SK-N-SH (cell line): ENCODE data around the gene FOXA3. TPM values are rescaled to one million over a fixed set of nuclear protein-coding genes. Genes with fewer than 3 reads are reported as not detected.

Experiments used
- CTCF ChIA-PET: fragments of 300-600, 350-600 bp; formaldehyde crosslinking; extraction: SDS; loops from one replicate; lab custom pipeline; 2021; lab: Yijun Ruan, JAX
- POLR2A ChIA-PET: fragments of 350-600 bp; sonication (Branson Sonifier 250); formaldehyde crosslinking; extraction: SDS; loops from one replicate; lab custom pipeline; 2020; ENCODE audit warnings: antibody characterized with exemption, inconsistent platforms; lab: Yijun Ruan, JAX
- DNase-seq: peaks from one replicate; pipeline ENCODE4 v3.0.0; 2012
- H2AFZ ChIP-seq: fragments of 200-600 bp; sonication (generic); 2 replicates; pipeline ENCODE4 v1.8.1; 2016; ENCODE audit warnings: antibody characterized with exemption, mild to moderate bottlenecking, low read depth
- H3F3A ChIP-seq: fragments of 200-600 bp; sonication (generic); replicated peaks from 2 replicates; pipeline ENCODE3; 2016; ENCODE audit warnings: antibody characterized with exemption, mild to moderate bottlenecking; ENCODE audit not compliant: insufficient read depth
- H3K27ac ChIP-seq, 2 experiments: fragments of 200-500 bp in 1 of 2; fragments of 200-600 bp in 1 of 2; sonication (Bioruptor generic) in 1 of 2; sonication (generic), shearing (Covaris generic) in 1 of 2; 2 replicates each; pipeline versions ENCODE4 v1.5.1 to v1.6.1; 2014 to 2016; ENCODE audit warnings: low read depth in 2 of 2, inconsistent platforms in 1 of 2, low read length in 1 of 2, mild to moderate bottlenecking in 1 of 2, mixed read lengths in 1 of 2
- H3K27me3 ChIP-seq: fragments of 200-600 bp; sonication (generic), shearing (Covaris generic); 2 replicates; pipeline ENCODE4 v1.6.1; 2016; ENCODE audit warnings: mixed run types; ENCODE audit not compliant: insufficient read depth
- H3K36me3 ChIP-seq, 2 experiments: fragments of 200-500 bp in 1 of 2; fragments of 200-600 bp in 1 of 2; sonication (Bioruptor generic) in 1 of 2; sonication (generic) in 1 of 2; replicated peaks in 1 of 2; 2 replicates each; pipeline versions ENCODE3 to v1.5.1; 2014 to 2016; ENCODE audit warnings: low read length in 1 of 2, mild to moderate bottlenecking in 1 of 2; ENCODE audit not compliant: insufficient read depth in 2 of 2, control insufficient read depth in 1 of 2
- H3K4me1 ChIP-seq, 2 experiments: fragments of 200-500 bp in 1 of 2; fragments of 200-600 bp in 1 of 2; sonication (Bioruptor generic) in 1 of 2; sonication (generic), shearing (Covaris generic) in 1 of 2; 2 replicates each; pipeline versions ENCODE4 v1.5.1 to v1.6.1; 2014 to 2016; ENCODE audit warnings: low read depth in 1 of 2, low read length in 1 of 2, mixed run types in 1 of 2; ENCODE audit not compliant: insufficient read depth in 2 of 2, control insufficient read depth in 1 of 2
- H3K4me2 ChIP-seq: fragments of 200-600 bp; sonication (generic), shearing (Covaris generic); 2 replicates; pipeline ENCODE4 v1.6.1; 2017; ENCODE audit warnings: mixed run types
- H3K4me3 ChIP-seq, 2 experiments: fragments of 200-500 bp in 1 of 2; fragments of 200-600 bp in 1 of 2; sonication (Bioruptor generic) in 1 of 2; sonication (generic), shearing (Covaris generic) in 1 of 2; 2 replicates each; pipeline versions ENCODE4 v1.5.1 to v1.8.1; 2014 to 2016; ENCODE audit warnings: low read depth in 2 of 2, inconsistent platforms in 1 of 2, low read length in 1 of 2, mild to moderate bottlenecking in 1 of 2, mixed read lengths in 1 of 2, moderate library complexity in 1 of 2
- H3K79me2 ChIP-seq: fragments of 200-600 bp; sonication (generic); 2 replicates; pipeline ENCODE4 v1.8.1; 2017; ENCODE audit warnings: mild to moderate bottlenecking; ENCODE audit not compliant: insufficient read depth
- H3K9ac ChIP-seq: fragments of 200-600 bp; sonication (generic); 2 replicates; pipeline ENCODE4 v1.6.1; 2017; ENCODE audit warnings: mixed run types
- H3K9me2 ChIP-seq: fragments of 200-600 bp; sonication (generic); 2 replicates; pipeline ENCODE4 v1.6.1; 2017; ENCODE audit warnings: mixed run types
- H3K9me3 ChIP-seq: fragments of 200-600 bp; sonication (generic); 2 replicates; pipeline ENCODE4 v1.6.1; 2017; ENCODE audit warnings: mixed run types, mild to moderate bottlenecking, moderate library complexity
- H4K20me1 ChIP-seq: fragments of 200-600 bp; sonication (generic); 2 replicates; pipeline ENCODE4 v1.6.1; 2017; ENCODE audit warnings: mild to moderate bottlenecking, mixed run types; ENCODE audit not compliant: insufficient read depth
- CTCF ChIP-seq: fragments of 200-600 bp; sonication (generic); IDR thresholded peaks from 2 replicates; pipeline ENCODE4 v1.6.1; 2017; ENCODE audit warnings: antibody characterized with exemption, mild to moderate bottlenecking, moderate library complexity
- ELF1 ChIP-seq: IDR thresholded peaks from 2 replicates; pipeline ENCODE4 v1.4.0; 2012
- EP300 ChIP-seq, 2 experiments: IDR thresholded peaks; 2 replicates each; pipeline versions ENCODE4 v1.4.0 to v1.6.1; 2012; ENCODE audit warnings: borderline replicate concordance in 1 of 2, low read depth in 1 of 2, low read length in 1 of 2
- FOSL2 ChIP-seq: IDR thresholded peaks from 2 replicates; pipeline ENCODE4 v1.4.0; 2012; ENCODE audit warnings: low read depth, mild to moderate bottlenecking, moderate library complexity, borderline replicate concordance
- FOXJ3 ChIP-seq: sonication (generic); formaldehyde crosslinking; IDR thresholded peaks from 2 replicates; pipeline ENCODE4 v1.5.1; 2020; ENCODE audit warnings: mild to moderate bottlenecking, missing genetic modification reagents
- MEF2A ChIP-seq: IDR thresholded peaks from 2 replicates; pipeline ENCODE4 v1.4.0; 2012; ENCODE audit warnings: low read depth, borderline replicate concordance
- MXI1 ChIP-seq: IDR thresholded peaks from 2 replicates; pipeline ENCODE4 v1.6.1; 2012; ENCODE audit warnings: mild to moderate bottlenecking, low read depth, low read length, improper control_type of control experiment
- NFIC ChIP-seq: IDR thresholded peaks from 2 replicates; pipeline ENCODE4 v1.4.0; 2012; ENCODE audit warnings: borderline replicate concordance
- POLR2AphosphoS5 ChIP-seq: IDR thresholded peaks from 2 replicates; pipeline ENCODE4 v1.6.1; 2012; ENCODE audit warnings: low read depth, low read length
- RFX5 ChIP-seq: IDR thresholded peaks from 2 replicates; pipeline ENCODE4 v1.6.1; 2012; ENCODE audit warnings: mild to moderate bottlenecking, improper control_type of control experiment, low read length
- SIN3A ChIP-seq: IDR thresholded peaks from 2 replicates; pipeline ENCODE4 v1.6.1; 2012; ENCODE audit warnings: low read depth, mild to moderate bottlenecking, low read length, moderate library complexity, borderline replicate concordance
- YY1 ChIP-seq: IDR thresholded peaks from 2 replicates; pipeline ENCODE4 v1.4.0; 2012; ENCODE audit warnings: low read depth, mild to moderate bottlenecking
- ZBTB33 ChIP-seq: IDR thresholded peaks from 2 replicates; pipeline ENCODE4 v1.4.0; 2012; ENCODE audit warnings: low read depth, borderline replicate concordance
- WGBS: methylation state at CpG from one replicate; pipeline ENCODE4 v1.1.6; 2017; ENCODE audit warnings: low lambda C conversion rate; 5-methylcytosine and 5-hydroxymethylcytosine counted together
- polyA plus RNA-seq, 3 experiments: library from polyadenylated mRNA; depleted of rRNA; stranded (reverse); fragments of >200 nt; gene quantifications; 2 replicates each; pipeline ENCODE4 v1.2.3, GENCODE V29; 2012
- TF ChIP-seq, protein P1 (sequence below): IDR thresholded peaks from 2 replicates; pipeline ENCODE4; 2012

FOXA3 gene
- polyA plus RNA-seq, 1 of the 3 experiments (the other 2 are of a cell fraction): 1.5 TPM

DNA sequence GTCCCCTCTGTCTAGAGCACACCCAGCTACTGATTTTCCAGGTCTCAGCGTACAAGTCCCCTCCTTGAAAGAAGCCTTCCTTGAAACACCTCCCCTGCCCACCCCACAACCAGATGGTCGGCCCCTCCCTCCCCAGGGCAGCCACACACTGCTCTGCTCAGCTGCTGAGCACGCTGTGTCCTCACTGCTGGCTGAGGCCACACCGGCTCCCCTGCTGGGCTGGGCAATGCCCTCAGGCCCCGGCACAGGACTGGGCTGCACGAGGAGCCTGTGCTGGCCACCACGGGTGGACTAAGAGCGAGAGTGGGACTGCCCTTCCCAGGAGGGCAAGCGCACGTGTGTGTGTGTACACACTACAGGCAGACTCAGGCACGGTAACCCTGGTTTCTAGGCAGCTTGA lies 37.2 kb upstream of the FOXA3 start:
- ChIA-PET CTCF (interaction anchor here (0.9 to 10.9 kb wide), 10 partner anchors 11 to 57 kb away, joined by 3 to 137 read pairs (median 4); partner anchors contain the start of genes DMWD, FOXA3 and RSPH6A), POLR2A (interaction anchor here (1.2 to 1.5 kb wide), 2 partner anchors 10 to 59 kb away, joined by 3 to 9 read pairs; partner anchors contain the start of gene IRF2BP1)
- H3K4me1 ChIP-seq: peaks cover 0 to 17% of the 10 kb centered on the region in 2 experiments; a peak in 1 of 4 replicates
- no peak overlapping the region for H3K9ac ChIP-seq
- no peak overlapping the region for H2AFZ ChIP-seq
- no peaks in the 10 kb centered on the region for H3K9me2 ChIP-seq
- no peak overlapping the region for H3K4me3 ChIP-seq
- H3K4me2 ChIP-seq: no peak overlapping the region
- no peaks in the 10 kb centered on the region for H3K9me3 ChIP-seq
- H3F3A ChIP-seq: no peaks in the 10 kb centered on the region
- no peaks in the 10 kb centered on the region for H4K20me1 ChIP-seq
- peak; percentile 76 for DNase-seq
- TF ChIP-seq FOXJ3 (CRISPR knock-in tag) (no peak), MXI1 (peak; percentile 90; the same call in 1 of the 2 replicates)
- peak overlapping the region in 1 of 2 experiments; percentile 60; a peak in 1 of 4 replicates for H3K27ac ChIP-seq
- H3K36me3 ChIP-seq: peaks cover 8 to 83% of the 10 kb centered on the region in 2 experiments
- 80% methylated on average over 11 of the region's 11 CpGs for WGBS
- no peaks in the 10 kb centered on the region for H3K79me2 ChIP-seq
- H3K27me3 ChIP-seq: no peaks in the 10 kb centered on the region

GRCh38 chr19:45827459-45828093 lies 36.5 kb upstream of the FOXA3 start:
- no peaks in the 10 kb centered on the region for H3K79me2 ChIP-seq
- no peak for TF ChIP-seq FOXJ3 (CRISPR knock-in tag)
- no peak for TF ChIP-seq RFX5
- H3K27me3 ChIP-seq: no peaks in the 10 kb centered on the region
- H2AFZ ChIP-seq: no peak overlapping the region
- POLR2A ChIA-PET: no interaction called here
- no peak for DNase-seq
- CTCF ChIA-PET: interaction anchor here (1.1 to 10.9 kb wide), 8 partner anchors 12 to 84 kb away, joined by 3 to 137 read pairs (median 4); partner anchors contain the start of genes FOXA3 and RSPH6A
- no peaks in the 10 kb centered on the region for H4K20me1 ChIP-seq
- no peaks in the 10 kb centered on the region for H3K9me3 ChIP-seq
- no peak overlapping the region for H3K9ac ChIP-seq
- no peaks in the 10 kb centered on the region for H3F3A ChIP-seq
- H3K4me2 ChIP-seq: no peak overlapping the region
- H3K27ac ChIP-seq: peak overlapping the region in 1 of 2 experiments; percentile 60; a peak in 1 of 4 replicates
- H3K4me1 ChIP-seq: peaks cover 0 to 17% of the 10 kb centered on the region in 2 experiments; a peak in 1 of 4 replicates
- H3K9me2 ChIP-seq: no peaks in the 10 kb centered on the region
- H3K4me3 ChIP-seq: no peak overlapping the region
- WGBS: 93% methylated on average over 12 of the region's 16 CpGs
- peaks cover 14 to 87% of the 10 kb centered on the region in 2 experiments for H3K36me3 ChIP-seq

DNA sequence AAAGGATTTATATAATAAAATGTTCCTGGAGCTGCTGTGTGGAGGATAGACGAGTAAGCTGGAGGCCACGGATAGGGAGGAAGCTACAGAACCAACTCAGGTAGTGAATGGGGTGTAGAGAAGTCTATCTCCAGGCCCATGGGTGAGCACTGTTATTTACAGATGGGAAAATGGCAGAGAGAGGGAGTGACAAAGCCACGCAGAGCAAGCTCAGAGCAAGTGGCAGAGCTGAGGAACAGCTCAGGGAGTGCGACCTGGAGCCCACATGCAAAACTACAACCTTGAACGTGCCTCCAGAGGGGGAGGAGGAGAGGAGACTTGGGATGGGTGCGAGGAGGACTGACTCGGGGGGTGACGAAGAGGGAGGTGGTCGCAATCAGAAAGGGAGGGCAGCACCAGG lies 35.6 kb upstream of the FOXA3 start:
- H3K9me3 ChIP-seq: no peaks in the 10 kb centered on the region
- 95% methylated on average over 9 of the region's 9 CpGs for WGBS
- no peak for DNase-seq

More for the DNA sequence above, 35.6 kb upstream of the FOXA3 start:
- TF ChIP-seq EP300 (IDR thresholded peaks at IDR 0.05; ENCODE audit: borderline replicate concordance in 1 of 2, low read depth in 1 of 2, low read length in 1 of 2) (no peak), YY1 (no peak), MEF2A (no peak), FOXJ3 (CRISPR knock-in tag) (no peak), POLR2AphosphoS5 (no peak), SIN3A (no peak), ZBTB33 (no peak), FOSL2 (no peak), NFIC (no peak), CTCF (no peak), ELF1 (no peak)
- TF ChIP-seq, protein P1, sequence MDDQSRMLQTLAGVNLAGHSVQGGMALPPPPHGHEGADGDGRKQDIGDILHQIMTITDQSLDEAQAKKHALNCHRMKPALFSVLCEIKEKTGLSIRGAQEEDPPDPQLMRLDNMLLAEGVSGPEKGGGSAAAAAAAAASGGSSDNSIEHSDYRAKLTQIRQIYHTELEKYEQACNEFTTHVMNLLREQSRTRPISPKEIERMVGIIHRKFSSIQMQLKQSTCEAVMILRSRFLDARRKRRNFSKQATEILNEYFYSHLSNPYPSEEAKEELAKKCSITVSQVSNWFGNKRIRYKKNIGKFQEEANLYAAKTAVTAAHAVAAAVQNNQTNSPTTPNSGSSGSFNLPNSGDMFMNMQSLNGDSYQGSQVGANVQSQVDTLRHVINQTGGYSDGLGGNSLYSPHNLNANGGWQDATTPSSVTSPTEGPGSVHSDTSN: no peak
- TF ChIP-seq, all 33 proteins: peak for 0
- H3K79me2 ChIP-seq: no peaks in the 10 kb centered on the region
- H3K27me3 ChIP-seq: no peaks in the 10 kb centered on the region
- POLR2A ChIA-PET: no interaction called here
- H3F3A ChIP-seq: no peaks in the 10 kb centered on the region
- peaks cover 0 to 17% of the 10 kb centered on the region in 2 experiments; a peak in 1 of 4 replicates for H3K4me1 ChIP-seq
- peaks cover 23 to 81% of the 10 kb centered on the region in 2 experiments for H3K36me3 ChIP-seq
- H3K4me2 ChIP-seq: no peak overlapping the region
- no peak overlapping the region for H3K27ac ChIP-seq
- no peak overlapping the region for H3K9ac ChIP-seq
- H2AFZ ChIP-seq: no peak overlapping the region
- H3K9me2 ChIP-seq: no peaks in the 10 kb centered on the region
- no peak overlapping the region for H3K4me3 ChIP-seq
- CTCF ChIA-PET: interaction anchor here (0.6 to 10.9 kb wide), 6 partner anchors 8 to 302 kb away, joined by 3 to 137 read pairs (median 4); partner anchors contain the start of genes FOXA3 and RSPH6A
- no peaks in the 10 kb centered on the region for H4K20me1 ChIP-seq
